Activated gamma-delta T cell treated with anti-CD3 and anti-CD28 coated beads, Interleukin-2, amount 50 U/mL, for 16 hours (primary cell): ENCODE measurements around the gene SMAD6.

Source experiments
- DNase-seq: peaks from one replicate; pipeline ENCODE4 v3.0.0-alpha.2; 2020; ENCODE audit warnings: low read depth

Gene SMAD6

DNA sequence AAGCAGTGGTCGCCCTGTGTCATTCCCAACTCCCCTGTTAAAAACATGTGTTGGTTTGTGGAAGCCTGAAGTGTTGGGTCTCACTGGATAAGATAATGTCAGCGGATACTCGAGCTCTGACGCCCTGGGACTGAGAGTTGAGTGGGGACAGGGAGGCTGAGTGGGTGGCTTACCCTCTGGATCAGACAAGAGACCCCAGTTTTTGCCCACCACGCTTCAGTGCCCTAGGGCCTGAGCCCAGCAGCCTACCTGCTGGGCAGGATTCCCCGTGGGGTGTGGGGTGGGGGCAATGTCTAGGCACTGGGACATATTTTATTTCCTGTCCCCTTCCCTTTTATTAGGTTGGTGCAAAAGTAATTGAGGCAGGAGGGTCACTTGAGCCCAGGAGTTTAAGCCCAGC lies 75.0 kb downstream of the SMAD6 start:
- DNase-seq: no peak

DNA sequence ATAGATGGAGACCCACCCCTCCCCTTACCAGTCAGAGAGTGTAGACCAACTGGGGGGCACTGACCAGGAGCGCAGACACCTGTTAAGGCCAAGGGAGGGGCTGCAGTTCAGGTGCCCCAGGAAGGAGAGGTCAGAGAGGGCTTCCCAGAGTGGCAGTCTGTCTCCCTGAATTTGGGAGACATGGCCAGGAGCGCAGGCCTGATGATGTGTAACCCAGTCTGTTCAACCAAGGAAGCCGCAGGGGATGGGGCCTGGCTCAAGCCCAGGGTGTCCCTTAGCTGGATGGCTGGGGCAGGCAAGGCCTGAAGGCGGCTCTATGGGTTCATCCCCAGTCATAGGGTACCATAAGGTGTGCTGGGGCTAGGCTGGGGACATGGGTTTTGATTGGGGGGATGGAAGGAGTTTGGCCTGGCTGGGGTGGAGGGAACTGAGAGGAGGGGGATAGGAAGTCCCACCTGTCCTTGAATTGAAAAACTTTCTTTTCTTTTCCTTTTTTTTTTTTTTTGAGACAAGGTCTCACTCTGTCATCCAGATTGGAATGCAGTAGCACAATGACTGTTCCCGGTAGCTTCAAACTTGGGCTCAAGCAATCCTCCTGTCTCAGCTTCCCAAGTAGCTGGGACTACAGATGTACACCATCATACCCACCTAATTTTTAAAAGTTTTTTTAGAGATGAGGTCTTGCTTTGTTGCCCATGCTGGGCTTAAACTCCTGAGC lies 75.7 kb downstream of the SMAD6 start:
- no peak for DNase-seq

DNA sequence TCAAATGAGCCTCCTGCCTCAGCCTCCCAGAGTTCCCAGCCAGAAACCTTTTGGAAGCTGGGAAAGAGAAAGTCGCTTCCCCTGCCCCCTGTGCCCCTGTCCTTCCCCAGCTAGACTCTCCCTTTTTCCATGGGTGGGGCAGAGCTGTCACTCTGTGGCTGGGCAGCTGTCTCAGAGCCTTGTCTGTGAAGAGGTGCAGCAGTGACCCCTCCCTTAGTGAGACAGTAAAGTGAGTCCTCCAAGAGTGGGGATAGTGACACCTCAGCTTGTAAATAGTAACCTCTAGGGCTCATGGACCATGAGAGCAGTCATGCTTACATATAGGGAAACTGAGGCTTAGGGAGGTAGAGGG lies 76.3 kb downstream of the SMAD6 start:
- DNase-seq: no peak

DNA sequence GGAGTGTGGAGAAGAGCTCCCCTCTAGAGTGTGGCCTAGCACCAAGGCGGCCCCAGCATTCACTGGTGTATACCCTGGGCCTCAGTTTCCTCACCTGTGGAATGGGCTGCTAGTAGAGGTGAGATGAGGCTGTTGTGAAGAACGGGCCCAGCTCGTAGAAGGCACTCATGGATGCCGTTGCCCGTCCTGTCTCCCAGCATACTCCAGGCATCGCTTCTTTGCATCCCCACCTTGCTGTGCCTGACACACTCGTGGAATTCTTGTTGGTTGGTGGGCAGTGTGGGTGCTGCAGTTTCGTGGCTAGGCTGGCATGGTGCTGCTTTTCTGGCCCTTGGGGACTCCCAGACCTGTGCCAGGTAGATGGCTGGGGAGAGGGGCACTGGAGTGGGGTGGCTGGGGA lies 76.7 kb downstream of the SMAD6 start:
- DNase-seq: no peak

DNA sequence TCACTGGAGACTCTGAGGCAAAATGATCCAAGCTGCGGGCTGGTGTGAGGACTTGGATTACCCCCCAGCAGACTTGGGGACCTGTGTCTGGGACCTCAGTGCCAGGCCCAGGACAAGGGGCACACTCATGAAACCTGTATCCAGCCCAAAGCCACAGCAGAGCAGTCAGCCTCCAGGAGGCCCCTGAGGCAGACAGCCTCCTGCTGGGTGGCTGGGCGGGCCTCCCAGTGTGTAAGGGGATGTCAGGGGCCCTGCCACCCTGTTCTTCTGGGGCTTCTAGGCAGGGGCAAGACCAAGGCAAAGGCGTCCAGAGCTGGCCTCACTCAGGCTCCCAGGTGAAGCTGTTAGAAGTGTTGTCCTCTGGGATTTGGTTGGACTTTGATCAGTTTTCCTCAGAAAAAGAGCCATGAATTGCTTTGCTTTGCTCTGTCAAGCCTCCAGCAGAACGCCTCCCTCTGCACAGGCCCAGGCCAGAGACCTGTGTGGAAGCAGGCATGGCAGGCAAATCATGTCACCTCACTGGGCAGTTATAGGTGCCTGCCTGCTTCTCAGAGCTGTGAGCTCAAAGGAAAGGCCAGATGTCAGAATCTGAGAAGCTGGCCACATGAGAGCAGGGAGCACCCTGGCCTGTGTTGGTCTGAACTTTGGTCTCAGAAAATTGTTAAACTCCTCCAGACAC lies 77.4 kb downstream of the SMAD6 start:
- DNase-seq: no peak

DNA sequence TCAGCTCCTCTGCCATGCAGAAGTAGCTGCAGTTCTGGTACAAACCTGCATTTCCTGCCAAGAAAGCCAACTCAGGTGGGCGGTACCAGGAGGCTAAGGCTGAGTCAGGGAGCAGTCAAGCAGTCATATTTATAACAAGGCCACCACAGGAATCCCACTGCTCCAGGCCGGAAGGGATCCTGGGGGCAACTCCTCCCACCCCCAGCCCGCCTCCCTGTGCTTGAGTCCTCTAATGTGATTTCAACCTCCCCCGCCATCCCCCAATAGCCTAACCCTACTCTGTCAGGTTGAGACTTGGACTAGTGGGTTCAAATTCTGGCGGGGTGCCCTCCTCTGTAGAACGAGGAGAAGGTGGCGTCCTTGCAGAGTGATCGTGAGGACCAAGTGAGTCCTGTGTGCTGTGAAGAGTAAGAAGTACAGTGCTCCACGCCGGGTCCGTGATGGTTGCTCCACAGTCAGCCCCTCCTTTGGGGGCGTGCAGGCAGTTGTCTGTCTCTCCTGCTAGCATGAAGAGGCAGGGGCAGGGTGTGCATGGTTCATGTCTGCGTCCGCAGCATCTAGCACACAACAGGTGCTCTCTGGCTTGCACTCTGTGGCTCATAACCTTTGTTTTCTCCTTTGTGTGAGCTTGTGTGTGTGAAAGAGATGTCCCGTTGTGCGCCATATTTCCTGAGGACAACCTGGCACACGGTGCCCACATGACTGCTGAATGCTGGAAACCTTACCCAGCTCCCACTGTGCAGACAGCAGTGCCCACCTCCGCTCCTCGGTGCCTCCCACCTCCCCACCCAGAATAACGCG lies 78.3 kb downstream of the SMAD6 start:
- no peak for DNase-seq

DNA sequence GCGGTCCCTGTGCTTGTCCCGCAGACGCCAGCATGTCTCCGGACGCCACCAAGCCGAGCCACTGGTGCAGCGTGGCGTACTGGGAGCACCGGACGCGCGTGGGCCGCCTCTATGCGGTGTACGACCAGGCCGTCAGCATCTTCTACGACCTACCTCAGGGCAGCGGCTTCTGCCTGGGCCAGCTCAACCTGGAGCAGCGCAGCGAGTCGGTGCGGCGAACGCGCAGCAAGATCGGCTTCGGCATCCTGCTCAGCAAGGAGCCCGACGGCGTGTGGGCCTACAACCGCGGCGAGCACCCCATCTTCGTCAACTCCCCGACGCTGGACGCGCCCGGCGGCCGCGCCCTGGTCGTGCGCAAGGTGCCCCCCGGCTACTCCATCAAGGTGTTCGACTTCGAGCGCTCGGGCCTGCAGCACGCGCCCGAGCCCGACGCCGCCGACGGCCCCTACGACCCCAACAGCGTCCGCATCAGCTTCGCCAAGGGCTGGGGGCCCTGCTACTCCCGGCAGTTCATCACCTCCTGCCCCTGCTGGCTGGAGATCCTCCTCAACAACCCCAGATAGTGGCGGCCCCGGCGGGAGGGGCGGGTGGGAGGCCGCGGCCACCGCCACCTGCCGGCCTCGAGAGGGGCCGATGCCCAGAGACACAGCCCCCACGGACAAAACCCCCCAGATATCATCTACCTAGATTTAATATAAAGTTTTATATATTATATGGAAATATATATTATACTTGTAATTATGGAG lies 79.1 kb downstream of the SMAD6 start:
- no peak for DNase-seq

DNA sequence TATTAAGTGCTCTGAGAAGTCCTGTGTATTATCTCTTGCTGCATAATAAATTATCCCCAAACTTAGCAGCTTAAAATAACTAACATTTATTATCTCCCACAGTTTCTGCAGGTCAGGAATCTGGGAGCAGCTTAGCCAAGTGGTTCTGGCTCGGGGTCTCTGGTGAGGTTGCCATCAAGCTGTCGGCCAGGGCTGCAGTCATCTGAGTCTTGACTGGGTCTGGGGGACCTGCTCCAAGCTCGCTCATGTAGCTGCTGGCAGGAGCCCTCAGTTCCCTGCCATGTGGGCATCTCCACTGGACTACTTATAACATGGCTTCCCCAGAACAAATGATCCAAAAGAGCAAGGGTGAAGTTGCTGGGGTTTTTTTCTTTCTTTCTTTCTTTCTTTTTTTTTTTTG lies 80.7 kb downstream of the SMAD6 start:
- DNase-seq: no peak

DNA sequence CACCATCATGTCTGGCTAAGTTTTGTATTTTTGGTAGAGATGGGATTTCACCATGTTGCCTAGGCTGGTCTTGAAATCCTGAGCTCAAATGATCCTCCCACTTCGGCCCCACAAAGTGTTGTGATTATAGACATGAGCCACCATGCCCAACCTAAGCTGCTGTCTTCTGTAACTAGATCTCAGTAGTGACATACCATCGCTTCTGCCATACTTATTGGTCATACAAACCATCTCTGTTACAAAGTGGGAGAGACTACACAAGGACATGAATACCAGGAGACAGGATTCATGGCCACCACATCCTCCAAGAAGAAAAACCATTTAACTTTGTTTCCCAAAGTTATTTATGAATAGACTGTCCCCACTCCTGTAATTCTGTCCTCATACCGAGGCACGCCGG lies 81.3 kb downstream of the SMAD6 start:
- no peak for DNase-seq

DNA sequence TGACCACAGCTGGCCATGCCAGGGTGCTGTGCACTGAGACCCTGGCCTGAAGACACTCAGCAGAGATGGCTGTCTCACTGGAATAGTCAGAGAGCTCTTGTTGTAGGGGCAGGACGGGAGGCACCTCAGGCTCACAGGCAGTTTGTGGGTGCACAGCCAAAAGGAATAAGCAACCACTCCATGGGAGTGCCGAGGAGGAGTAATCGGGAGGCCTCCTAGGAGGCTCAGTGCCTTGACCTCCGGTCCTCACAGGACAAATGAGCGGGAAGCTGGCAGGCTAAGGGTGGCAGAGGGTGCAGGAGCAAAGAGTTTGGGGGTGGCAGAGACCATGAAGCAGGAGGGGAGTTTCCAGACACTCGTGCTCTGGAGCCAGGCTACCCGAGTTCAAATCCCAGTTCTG lies 81.7 kb downstream of the SMAD6 start:
- DNase-seq: no peak

DNA sequence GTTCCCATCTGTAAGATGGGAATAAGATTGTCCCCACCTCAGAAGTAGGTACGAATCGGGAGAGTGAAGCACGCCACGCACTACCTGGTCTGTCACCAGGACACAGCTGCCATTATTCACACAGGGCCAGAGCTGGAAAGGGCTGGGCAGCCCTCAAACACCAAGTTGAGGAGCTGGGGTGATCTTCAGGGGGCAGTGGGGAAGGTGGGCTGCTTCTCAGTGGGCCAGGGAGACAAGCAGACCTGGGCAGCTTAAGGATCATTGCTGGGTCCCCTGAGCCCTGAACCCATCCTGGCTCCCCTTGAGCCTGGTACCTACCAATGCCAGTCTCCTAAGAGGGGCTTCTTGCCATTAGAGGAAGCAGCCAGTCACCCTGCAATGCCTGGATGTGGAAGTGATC lies 82.1 kb downstream of the SMAD6 start:
- no peak for DNase-seq

DNA sequence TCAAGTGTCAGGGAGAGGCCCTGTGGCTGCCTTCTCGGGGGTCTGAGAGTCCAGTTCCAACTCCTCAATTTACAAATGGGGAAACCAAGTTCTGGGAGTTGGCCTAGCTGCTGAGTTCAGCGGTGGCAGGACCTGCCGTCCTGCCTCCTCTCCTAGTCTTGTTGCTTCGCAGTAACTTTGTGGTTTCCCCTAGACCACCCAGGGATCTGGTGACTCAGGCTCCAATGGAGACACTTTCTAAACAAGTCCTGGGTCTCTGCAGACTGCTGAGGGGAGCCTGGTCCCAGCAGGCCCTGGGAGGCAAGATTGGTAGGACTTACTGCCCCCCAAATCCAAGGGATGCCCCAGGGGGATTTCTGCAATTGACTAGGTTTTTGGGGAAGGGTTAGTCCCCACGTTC lies 83.6 kb downstream of the SMAD6 start:
- DNase-seq: no peak

DNA sequence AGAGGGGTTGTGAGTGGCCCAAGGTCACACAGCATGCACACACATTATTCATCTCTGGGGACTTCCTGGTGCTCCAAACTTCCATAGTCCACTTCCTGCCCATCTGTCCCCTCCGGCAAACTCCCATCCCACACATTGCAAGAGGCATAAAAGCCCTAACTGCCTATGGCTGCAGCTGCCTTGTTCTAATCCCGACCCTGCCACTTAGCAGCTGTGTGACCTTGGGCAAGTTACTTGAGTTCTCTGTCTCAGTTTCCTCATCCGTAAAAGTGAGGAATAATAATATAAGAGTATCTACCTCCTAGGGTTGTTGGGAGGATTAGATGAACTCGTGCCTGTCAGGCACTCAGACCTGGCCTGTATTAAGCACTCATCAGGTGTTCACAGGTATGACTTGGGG lies 84.2 kb downstream of the SMAD6 start:
- no peak for DNase-seq

DNA sequence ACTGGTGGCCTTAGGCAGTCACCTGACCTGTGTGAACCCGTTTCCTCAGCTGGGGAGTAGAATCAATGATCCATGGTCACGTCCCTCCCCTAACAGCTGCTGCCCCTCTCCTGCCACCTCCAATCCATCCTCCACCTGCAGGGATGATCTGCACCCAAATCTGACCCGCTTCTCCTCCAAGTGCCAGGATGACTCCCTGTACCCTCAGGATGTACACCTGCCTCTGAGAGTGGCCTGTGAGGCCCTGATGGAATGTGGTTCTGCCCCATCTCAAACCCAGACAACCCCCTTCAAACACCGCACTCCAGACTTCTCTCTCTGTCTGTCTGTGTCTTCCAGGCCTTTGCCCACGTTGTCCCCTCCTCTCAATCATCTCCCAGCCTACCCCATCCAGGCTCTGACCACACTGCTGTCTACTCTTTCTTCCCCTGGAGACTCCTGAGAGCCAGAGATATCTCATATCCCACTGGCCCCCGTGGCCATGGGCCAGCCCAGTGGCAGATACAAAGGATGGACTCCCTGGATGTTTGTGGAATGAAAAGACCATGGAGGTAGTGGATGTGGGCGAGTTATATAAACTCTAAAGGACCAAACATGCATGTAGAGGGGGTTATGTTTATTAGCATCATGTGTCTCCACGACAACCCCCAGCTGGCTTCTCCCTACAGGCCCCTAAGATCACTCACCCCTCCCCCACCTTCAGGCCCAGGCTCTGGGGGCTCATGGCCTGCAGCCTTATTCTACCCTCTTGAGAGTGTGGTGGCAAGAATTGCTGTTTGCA lies 84.9 kb downstream of the SMAD6 start:
- no peak for DNase-seq

DNA sequence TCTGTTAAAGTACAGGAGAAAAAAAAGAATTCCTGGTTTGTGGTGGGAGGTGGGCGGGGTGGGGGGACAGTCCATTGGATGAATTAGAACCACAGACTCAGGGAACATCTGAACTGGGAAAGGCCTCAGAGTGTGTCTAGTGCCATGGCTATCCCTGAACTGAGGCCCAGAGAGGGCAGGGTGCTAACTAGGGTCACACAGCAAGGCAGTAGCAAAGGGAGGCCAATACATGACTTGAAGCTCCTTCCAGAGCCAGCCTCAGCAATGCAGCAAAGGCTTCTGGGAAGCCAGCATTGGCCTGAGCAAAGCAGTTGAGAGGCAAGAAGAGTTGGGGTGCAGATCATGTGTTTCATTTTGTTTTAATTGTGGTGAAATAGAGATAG lies 85.4 kb downstream of the SMAD6 start:
- no peak for DNase-seq

DNA sequence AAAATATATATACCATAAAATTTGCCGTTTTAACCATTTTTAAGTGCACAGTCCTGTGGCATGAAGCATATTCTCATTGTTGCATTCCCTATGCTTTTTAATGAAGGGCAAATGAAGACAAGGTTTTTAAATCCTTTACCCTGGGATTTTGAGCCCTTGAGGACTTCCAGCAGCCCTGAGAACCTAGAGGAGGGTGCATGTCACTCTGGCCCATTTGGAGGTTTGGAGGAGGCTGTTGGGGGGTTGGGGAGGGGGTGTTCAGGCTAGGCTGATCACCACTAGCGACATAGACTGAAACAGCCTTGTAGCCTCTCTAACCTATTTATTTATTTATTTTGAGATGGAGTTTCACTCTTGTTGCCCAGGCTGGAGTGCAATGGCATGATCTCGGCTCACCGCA lies 86.0 kb downstream of the SMAD6 start:
- DNase-seq: no peak

DNA sequence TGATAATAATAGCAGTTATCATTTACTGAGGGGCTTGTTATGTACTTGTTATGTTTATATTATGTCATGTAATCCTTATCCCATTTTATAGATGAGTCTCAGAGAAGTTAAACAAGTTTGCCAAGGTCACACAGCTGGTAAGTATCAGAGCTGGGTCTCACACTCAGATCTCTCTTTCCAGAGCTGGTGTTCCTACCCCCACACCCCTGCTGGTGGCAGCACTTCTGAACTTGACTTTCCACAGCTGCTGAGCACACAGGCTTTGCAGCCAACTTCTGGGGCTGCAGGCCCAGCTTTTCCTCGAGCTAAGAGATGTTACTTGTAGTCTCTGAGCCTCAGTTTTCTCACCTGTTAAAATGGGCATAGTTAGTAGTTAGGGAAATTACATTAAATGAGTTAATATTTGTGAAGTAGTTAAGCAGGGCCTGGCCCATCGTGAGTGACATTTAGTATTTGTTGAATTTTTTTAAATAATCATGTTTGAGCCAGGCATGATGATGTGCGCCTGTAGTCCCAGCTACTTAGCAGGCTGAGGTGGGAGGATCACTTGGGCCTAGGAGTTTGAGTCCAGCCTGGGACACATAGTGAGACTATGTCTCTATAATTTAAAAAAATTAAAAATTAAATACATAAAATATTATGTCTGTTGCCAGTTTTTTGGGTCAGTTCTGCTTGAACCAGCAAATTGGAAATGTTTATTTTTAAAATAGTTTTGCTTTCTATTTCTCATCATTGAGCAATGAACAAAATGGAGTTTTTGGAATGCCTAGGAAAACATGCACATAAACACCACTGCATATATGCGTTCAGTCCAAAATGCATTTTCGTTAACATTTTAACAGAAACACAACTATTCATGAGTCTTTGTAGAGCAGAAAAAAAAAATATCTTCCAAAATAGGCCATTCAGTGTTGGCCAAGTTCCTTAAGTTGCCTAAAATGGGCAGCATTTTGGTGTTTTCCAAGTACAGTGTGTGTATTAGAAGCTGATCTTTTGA lies 87.3 kb downstream of the SMAD6 start:
- DNase-seq: no peak

DNA sequence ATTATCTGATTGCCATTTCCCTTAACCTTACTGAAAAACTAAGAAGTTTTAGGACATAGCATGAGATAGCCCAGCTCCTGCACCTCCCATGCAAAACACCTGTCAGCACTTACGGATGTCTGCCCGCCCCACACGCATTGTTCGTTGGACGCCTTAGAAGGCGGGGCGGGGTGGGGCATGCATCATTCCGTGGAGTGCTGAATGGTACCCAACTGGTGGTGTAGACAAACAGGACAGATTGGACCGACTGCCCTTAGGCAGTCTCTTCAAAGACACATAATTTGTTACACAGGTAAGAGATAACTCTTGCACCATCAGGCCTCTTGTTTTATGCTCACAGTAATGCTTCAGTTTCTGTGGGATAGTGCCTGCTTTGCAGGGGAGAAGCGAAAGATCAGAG lies 93.8 kb downstream of the SMAD6 start:
- no peak for DNase-seq

DNA sequence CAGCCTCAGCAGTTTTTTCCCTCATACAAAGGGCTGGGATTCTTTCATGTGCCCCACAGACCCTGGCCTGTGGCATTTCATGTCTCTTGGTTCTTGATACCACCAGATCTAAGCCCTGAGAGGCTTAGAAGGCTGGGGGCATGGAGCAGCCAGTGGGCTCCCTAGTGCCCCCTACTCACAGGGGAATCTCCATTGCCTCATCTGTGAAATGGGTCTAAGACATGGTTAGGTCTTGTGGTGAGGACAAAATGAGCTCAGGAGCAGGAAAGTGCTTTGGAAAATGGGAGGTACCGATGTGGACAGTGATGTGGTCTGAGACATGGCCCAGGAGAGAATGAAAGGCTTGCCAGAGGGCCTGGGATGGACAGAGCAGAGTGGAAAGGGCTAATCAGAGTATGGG lies 94.3 kb downstream of the SMAD6 start:
- no peak for DNase-seq

DNA sequence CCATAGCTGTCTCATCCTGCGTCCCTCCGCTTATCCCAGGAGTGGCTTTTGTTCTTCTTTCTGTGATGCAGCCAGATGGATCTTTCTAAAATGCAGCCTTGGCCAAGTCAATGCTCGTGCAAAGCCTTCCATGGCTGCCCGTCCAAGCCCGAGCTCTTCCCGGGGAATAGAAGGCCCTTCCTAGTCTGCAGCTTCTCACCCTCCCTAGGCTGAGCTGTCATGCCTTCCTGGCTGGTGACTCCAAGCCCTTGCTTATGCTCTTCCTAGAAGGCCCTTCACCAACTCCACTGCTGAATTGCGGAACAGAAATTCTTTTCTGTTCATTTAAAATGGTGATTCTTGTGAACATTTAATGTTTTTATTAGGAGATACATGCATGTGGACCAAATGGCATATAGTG lies 95.9 kb downstream of the SMAD6 start:
- no peak for DNase-seq
